Lower leg skin (tissue), 3 donors: ENCODE results near the gene RUFY1.

Experiments used
- POLR2A ChIP-seq, 2 donors: fragments of 450-650 bp; IDR thresholded peaks; one replicate each; pipeline ENCODE4 v1.6.1; 2016 to 2017; ENCODE audit warnings: antibody characterized with exemption in 2 of 2, mild to moderate bottlenecking in 1 of 2, moderate library complexity in 1 of 2
- TF ChIP-seq, protein P1 (sequence below), 3 donors: fragments of 450-650 bp; IDR thresholded peaks; one replicate each; pipeline ENCODE4 v1.5.1; 2016; ENCODE audit warnings: antibody characterized with exemption in 3 of 3, mild to moderate bottlenecking in 3 of 3, moderate library complexity in 2 of 3

DNA sequence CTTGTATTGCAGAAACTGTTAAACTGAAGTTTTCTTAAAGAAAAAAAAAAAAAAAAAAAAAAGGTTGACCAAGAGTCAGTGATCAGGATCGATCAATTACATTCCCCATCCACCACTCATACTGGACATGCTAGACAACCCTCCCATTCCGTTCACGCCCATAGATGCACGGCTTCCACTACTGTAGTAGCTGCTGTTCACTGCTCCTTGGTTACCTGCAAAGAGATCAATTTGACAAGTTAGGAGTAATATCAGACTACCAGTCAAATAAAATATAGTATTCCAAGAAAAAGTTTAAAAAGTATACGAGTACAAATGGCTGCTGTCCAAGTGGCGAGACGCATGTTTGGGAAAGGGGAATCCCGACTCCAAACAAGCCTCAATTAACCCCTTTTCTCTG is 64.4 kb downstream of the RUFY1 start:
- TF ChIP-seq, protein P1, sequence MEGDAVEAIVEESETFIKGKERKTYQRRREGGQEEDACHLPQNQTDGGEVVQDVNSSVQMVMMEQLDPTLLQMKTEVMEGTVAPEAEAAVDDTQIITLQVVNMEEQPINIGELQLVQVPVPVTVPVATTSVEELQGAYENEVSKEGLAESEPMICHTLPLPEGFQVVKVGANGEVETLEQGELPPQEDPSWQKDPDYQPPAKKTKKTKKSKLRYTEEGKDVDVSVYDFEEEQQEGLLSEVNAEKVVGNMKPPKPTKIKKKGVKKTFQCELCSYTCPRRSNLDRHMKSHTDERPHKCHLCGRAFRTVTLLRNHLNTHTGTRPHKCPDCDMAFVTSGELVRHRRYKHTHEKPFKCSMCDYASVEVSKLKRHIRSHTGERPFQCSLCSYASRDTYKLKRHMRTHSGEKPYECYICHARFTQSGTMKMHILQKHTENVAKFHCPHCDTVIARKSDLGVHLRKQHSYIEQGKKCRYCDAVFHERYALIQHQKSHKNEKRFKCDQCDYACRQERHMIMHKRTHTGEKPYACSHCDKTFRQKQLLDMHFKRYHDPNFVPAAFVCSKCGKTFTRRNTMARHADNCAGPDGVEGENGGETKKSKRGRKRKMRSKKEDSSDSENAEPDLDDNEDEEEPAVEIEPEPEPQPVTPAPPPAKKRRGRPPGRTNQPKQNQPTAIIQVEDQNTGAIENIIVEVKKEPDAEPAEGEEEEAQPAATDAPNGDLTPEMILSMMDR (IDR thresholded peaks at IDR 0.05): no peak
- TF ChIP-seq POLR2A (IDR thresholded peaks at IDR 0.05): no peak
